IPS-18c (cell line): ENCODE measurements around the gene ITPR3.

ENCODE experiments used
- H3K4me3 ChIP-seq: 2 replicates; pipeline ENCODE4 v1.7.0; 2013; ENCODE audit warnings: low read depth, mild to moderate bottlenecking, low read length, moderate library complexity; ENCODE audit not compliant: insufficient read depth
- H3K9me3 ChIP-seq: one replicate; pipeline ENCODE4 v1.6.1; 2013; ENCODE audit warnings: mild to moderate bottlenecking, low read length, moderate library complexity; ENCODE audit not compliant: control insufficient read depth, insufficient read depth

The ITPR3 gene

DNA sequence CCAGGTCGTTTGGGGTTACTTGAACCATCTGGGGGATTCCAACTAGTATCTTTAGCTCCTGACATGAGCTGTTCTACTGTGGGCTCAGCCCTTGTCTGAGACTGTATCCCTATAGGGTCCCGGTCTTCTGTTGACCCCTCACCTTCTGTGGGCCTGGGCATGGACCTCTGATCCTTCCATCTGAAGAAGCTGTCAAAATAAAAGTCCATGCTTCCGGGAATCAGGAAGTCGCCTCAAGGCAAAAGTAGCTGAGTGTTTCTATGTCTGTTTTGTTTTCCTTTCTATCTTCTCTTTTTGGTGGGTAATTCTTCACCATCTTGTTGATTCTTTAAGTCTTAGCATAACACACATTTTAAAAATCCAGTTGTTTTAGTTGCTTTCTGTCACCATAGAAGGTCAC, 30.3 kb downstream of the ITPR3 start:
- Histone ChIP-seq H3K4me3 (no peak overlapping the region), H3K9me3 (no peaks in the 10 kb centered on the region)

DNA sequence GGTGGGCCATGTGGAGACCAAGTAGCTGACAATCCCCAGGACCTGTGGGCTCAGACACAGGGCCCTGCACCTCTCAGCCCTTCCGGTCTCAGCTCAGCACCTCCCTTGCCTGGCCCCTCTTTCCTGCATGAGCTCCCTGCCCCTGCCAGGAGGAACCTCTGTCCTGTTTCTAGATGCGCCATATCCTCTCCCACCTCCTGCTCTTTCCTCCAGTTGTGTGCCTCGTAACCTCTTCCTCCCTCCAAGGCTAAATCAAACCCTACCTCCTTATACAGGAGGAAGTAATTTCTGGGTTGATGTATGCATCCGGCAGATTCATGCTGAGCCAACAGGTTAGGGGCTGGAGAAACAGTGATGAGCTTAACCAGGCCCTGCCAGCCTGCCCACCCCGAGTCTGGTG, 30.9 kb downstream of the ITPR3 start:
- no peaks in the 10 kb centered on the region for H3K9me3 ChIP-seq
- H3K4me3 ChIP-seq, result no peak overlapping the region

DNA sequence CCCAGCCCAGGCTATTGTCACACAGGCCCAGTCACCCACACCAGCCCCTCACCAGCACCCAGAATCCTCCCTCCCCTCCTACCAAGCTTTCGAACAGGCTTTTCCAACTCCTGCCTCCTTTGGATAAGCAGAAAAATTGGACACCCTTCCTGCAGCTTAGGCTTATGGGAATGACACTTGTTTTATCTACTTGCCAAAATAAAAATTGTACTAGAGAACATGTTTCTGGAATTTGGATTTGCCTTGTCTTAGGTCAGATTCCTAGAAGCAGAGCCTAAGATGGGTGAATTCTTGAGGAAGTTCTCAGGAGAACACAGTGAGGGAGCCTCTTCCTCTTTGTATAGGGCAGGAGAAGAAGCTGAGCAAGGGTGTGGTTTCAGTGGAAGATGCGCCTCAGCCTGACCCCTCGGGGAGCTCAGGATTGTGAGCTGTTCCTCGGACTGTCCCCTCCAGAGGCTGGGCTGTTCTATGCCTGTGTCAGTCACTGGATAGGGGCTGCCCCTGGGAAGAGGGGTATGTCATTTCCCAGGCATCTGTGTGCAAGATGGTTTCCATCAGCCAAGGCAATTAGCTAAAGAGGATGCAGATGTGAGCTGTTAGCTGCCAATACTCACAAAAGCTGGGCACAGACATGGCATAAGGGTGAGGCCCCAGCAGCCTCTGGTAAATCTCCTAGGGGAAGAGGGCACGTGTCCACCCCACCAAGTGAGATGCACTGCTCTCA, 33.9 kb downstream of the ITPR3 start:
- Histone ChIP-seq H3K9me3 (no peaks in the 10 kb centered on the region), H3K4me3 (no peak overlapping the region)

DNA sequence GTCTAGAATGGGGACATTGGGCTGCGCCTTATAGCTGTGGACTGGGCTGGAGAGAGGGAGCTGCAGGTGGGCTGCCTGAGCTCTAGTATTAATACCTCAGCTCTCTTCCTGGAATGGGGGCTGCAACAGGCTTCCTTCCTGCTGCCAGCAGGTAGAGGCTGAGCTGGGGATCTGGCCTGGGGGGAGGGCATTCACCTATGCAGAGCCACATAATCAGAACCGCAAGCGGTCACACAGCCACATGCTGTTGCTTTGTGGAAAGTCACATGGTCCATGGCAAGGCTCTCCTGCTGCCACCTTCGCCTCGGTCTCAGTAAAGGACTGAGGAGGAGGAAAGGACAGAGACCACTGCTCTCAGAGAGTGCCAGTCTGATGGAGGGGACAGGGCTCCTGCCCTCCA, 35.7 kb downstream of the ITPR3 start:
- H3K9me3 ChIP-seq, result no peaks in the 10 kb centered on the region
- no peak overlapping the region for H3K4me3 ChIP-seq

DNA sequence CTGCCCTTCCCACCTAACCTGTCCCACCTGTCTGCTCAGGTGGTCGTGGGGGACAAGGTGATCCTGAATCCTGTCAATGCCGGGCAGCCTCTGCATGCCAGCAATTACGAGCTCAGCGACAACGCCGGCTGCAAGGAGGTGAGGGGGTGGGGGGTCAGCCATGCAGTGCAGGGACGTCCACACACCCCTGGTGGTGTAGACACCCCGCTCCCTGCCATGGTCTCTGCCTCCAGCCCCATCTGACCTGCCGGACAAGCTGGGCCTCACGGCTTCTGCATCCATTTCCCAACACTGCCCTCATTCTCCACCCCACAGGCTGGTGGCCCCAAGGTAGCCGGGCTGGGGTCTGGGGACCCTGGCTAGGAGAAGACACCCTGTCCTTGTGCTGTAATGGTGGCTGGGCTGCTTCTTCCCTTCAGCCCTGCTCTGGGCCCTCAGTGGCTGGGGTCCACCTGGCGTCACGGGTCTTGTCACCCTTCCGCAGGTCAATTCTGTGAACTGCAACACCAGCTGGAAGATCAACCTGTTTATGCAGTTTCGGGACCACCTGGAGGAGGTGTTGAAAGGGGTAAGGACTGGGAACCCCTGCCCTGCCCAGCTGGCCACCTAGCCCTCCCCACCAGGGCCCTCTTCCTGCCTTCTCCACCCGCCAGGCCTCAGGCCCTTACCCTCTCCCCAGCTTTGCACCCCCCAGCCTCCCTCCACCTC, 38.0 kb downstream of the ITPR3 start:
- H3K4me3 ChIP-seq, result no peak overlapping the region
- H3K9me3 ChIP-seq, result no peaks in the 10 kb centered on the region

DNA sequence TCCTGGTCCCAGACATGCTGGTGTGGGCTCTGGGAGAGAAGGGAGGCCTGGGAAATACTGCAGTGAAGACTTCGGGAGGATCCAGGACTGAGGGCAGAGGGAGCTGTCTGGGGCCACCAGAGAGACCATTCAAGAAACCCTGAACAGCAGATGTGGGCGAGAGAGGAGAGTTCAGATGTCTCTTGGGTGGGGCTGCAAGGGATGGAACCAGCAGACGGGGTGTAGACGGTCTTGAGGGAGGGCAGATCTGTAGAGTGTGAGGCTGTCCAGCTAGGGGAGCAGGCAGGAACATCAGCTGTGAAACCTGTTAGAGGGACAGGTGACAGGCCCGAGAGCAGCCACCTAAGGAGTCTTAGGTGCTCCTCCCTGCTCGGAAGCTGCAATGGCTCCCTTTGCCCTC, 38.9 kb downstream of the ITPR3 start:
- Histone ChIP-seq H3K4me3 (no peak overlapping the region), H3K9me3 (no peaks in the 10 kb centered on the region)

DNA sequence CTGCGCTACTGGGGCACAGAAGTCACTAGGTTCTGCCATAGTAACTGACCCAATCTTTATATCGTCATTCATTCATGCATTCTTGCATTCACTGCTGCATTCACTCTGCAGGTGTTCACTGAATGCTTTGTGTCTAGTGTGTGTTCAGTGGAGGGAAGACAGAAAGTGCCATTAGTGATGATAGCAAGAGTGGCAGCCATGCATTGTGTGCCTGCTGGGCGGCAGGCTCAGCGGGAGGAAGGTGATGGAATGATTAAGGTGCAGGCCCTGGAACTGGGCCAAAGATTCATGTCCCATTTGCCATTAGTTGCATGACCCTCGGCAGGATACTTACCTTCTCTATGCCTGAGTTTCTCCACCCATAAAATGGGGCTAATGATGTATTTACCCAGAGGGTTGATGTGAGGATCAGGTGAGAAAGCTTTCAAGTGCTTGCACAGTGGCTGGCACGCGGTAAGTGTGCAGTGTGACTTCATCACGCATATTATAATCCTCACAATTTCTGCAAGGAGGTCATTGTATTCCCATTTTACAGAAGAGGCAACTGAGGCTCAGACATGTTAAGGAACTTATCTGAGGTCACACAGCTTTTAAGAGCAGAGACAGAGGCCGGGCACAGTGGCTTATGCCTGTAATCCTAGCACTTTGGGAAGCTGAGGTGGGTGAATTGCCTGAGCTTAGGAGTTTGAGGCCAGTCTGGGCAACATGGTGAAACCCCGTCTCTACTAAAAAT, 40.1 kb downstream of the ITPR3 start:
- Histone ChIP-seq H3K4me3 (no peak overlapping the region), H3K9me3 (no peaks in the 10 kb centered on the region)

DNA sequence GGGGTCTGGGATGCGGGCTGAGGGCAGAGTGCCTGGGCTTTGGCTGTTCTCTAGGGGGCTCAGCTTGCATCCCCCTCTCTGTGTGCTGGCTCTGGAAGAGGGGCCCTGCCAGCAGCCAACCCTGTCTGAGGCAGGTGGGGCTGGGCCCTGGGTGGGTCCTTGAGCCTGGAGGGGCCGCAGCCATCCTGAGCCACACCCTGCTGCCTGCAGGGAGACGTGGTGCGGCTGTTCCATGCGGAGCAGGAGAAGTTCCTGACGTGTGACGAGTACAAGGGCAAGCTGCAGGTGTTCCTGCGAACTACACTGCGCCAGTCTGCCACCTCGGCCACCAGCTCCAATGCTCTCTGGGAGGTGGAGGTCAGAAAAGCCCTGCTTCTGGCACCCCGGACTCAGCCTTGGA, 41.2 kb downstream of the ITPR3 start:
- H3K9me3 ChIP-seq, result no peaks in the 10 kb centered on the region
- H3K4me3 ChIP-seq, result no peak overlapping the region

GRCh38 chr6:33663028-33663427, 41.9 kb downstream of the ITPR3 start:
- H3K4me3 ChIP-seq, result no peak overlapping the region
- no peaks in the 10 kb centered on the region for H3K9me3 ChIP-seq

GRCh38 chr6:33663727-33664449, 42.8 kb downstream of the ITPR3 start:
- no peak overlapping the region for H3K4me3 ChIP-seq
- H3K9me3 ChIP-seq, result peaks cover 2% of the 10 kb centered on the region

DNA sequence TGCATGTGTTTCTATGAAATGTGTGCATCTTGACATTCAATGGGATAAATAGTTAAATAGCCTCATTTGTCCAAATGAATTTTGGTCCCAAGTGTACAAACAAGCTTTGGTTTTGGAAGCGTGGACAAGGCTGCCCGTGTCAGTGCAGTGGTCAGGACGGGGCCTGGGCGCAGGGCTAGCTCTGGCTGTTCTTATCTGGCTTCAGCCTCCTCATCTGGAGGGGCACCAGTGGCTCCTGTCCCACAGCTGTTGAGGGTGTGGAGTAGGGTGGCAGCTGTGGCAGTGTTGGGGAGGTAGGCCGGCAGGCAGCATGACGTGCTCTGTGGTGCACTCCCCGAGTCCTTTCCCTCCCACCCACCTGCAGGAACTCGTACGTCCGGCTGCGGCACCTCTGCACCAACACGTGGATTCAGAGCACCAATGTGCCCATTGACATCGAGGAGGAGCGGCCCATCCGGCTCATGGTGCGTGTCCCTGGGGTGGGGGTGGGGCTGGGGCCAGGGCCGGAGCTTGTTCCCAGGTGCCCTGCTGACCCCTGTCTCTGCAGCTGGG, 43.5 kb downstream of the ITPR3 start:
- no peak overlapping the region for H3K4me3 ChIP-seq
- peaks cover 2% of the 10 kb centered on the region for H3K9me3 ChIP-seq

DNA sequence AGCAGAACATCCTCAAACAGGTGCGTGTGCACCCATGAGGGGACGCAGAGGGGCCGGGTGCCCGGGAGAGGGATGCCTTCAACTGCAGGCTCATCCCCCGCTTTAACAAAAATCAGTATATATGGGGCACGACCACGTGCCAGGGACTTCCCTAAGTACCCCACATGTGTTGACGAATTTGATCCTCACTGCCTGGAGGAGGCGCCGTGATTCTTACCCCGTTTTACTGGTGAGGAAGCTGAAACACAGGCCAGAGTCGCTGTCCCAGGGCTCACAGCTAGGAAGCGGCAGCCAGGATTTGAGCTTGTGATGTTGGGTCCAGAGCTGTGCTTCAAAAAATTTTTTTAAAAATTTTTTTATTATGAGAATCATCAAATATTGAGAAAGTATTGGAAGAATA, 44.8 kb downstream of the ITPR3 start:
- H3K9me3 ChIP-seq, result peaks cover 2% of the 10 kb centered on the region
- no peak overlapping the region for H3K4me3 ChIP-seq

- Histone ChIP-seq H3K9me3 (peaks cover 2% of the 10 kb centered on the region), H3K4me3 (no peak overlapping the region)
Observed at GRCh38 chr6:33667072-33667471, 46.0 kb downstream of the ITPR3 start.

DNA sequence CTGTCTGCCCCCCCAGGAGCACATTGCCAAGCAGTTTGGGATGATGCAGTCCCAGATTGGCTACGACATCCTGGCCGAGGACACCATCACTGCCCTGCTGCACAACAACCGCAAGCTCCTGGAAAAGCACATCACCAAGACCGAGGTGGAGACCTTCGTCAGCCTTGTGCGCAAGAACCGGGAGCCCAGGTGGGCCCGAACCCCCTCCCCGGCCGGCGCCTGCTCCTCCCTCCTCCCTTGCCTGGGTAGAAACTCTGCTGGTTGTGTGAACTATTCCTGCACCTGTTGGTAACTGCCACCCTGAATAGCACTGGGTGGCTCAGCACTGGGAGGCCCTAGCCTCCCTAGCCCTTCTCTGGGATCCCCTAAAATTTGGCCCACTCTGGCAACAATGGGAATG, 46.7 kb downstream of the ITPR3 start:
- H3K9me3 ChIP-seq, result peaks cover 2% of the 10 kb centered on the region
- no peak overlapping the region for H3K4me3 ChIP-seq

- no peak overlapping the region for H3K4me3 ChIP-seq
- H3K9me3 ChIP-seq, result peaks cover 2% of the 10 kb centered on the region
Observed at GRCh38 chr6:33668328-33668727, 47.2 kb downstream of the ITPR3 start.

DNA sequence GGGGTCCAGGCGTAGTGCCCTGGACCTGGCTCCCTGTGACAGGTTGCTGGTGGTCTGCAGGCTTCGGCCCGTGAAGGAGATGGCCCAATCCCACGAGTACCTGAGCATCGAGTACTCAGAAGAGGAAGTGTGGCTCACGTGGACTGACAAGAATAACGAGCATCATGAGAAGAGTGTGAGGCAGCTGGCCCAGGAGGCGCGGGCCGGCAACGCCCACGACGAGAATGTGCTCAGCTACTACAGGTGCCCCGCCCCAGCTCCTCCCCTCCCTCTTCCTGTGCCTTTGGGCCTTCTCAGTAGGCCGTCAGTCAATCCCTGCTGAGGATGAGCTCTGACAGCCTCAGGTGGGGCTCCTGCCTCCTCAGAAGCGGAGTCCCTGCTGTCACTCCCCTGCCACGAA, 47.8 kb downstream of the ITPR3 start:
- Histone ChIP-seq H3K9me3 (peaks cover 2% of the 10 kb centered on the region), H3K4me3 (no peak overlapping the region)

GRCh38 chr6:33670086-33670660, 49.1 kb downstream of the ITPR3 start:
- no peak overlapping the region for H3K4me3 ChIP-seq
- H3K9me3 ChIP-seq, result peaks cover 2% of the 10 kb centered on the region
